Stomach (tissue), 4 donors: ENCODE data around the gene NBEAL2.

Experiments used
- EP300 ChIP-seq: sonication (generic); formaldehyde crosslinking; IDR thresholded peaks from one replicate; pipeline ENCODE4 v1.6.1; 2017; ENCODE audit warnings: antibody characterized with exemption
- POLR2A ChIP-seq, 4 donors: fragments of 450-650 bp; IDR thresholded peaks; one replicate each; pipeline ENCODE4 v1.6.1; 2016; ENCODE audit warnings: antibody characterized with exemption in 4 of 4, control low read depth in 2 of 4, mild to moderate bottlenecking in 1 of 4, moderate library complexity in 1 of 4
- POLR2AphosphoS5 ChIP-seq, 3 donors: sonication (generic); formaldehyde crosslinking; IDR thresholded peaks; one replicate each; pipeline ENCODE4 v1.6.1; 2016; ENCODE audit warnings: antibody characterized with exemption in 3 of 3
- TF ChIP-seq, protein P1 (sequence below), 7 experiments: fragments of 450-650 bp in 4 of 7; fragments of 200-600 bp in 3 of 7; sonication (generic) in 3 of 7; IDR thresholded peaks; one replicate each; pipeline ENCODE4 v1.5.1; 2016 to 2019; ENCODE audit warnings: antibody characterized with exemption in 7 of 7, control low read depth in 2 of 7, mild to moderate bottlenecking in 1 of 7

DNA sequence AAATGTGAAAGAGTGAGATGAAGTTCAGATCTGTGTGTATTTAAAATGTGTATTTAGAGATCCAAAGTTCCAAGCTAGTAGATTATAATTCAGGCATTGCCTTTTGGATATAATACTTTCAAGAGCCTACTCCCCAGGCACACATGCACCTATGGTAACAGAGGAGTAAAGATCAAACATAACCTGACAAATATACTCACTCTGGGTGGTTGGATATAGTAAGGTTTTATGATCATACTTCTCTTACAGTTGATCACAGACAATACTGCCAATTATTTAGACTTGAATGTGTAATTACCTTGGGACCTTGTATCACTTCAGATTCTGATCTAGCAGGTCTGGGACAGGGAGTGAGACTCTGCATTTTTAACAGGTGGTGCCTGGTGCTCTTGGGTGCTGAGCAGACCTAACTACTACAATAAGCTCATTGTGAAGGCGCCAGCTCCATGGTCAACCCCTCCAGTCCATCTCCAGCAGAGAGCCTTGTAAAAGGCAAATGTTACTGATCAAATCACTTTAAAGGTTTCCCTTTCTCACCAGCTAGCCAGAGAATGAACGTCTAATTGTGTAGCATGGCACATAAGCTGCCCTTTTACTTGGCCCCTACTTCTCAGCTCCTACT, 55.5 kb downstream of the NBEAL2 start:
- TF ChIP-seq, protein P1, sequence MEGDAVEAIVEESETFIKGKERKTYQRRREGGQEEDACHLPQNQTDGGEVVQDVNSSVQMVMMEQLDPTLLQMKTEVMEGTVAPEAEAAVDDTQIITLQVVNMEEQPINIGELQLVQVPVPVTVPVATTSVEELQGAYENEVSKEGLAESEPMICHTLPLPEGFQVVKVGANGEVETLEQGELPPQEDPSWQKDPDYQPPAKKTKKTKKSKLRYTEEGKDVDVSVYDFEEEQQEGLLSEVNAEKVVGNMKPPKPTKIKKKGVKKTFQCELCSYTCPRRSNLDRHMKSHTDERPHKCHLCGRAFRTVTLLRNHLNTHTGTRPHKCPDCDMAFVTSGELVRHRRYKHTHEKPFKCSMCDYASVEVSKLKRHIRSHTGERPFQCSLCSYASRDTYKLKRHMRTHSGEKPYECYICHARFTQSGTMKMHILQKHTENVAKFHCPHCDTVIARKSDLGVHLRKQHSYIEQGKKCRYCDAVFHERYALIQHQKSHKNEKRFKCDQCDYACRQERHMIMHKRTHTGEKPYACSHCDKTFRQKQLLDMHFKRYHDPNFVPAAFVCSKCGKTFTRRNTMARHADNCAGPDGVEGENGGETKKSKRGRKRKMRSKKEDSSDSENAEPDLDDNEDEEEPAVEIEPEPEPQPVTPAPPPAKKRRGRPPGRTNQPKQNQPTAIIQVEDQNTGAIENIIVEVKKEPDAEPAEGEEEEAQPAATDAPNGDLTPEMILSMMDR (IDR thresholded peaks at IDR 0.05), result no peak
- no peak for TF ChIP-seq POLR2A (IDR thresholded peaks at IDR 0.05)
- TF ChIP-seq POLR2AphosphoS5 (IDR thresholded peaks at IDR 0.05), result no peak
- no peak for TF ChIP-seq EP300
